Heart left ventricle (tissue), 16 donors: Measurements from ENCODE around the gene DLGAP1. TPM values are rescaled to one million over a fixed set of nuclear protein-coding genes. Genes with fewer than 3 reads are reported as not detected.

Source experiments
- ATAC-seq, 4 donors: fragments of 200-7000 bp; cut with Tn5 transposase; one replicate each; pipeline ENCODE4 v1.9.1; 2020 to 2022; ENCODE audit warnings: moderate library complexity in 4 of 4, mild to moderate bottlenecking in 3 of 4, moderate number of reproducible peaks in 1 of 4
- DNase-seq, 5 donors: peaks; one replicate each; pipeline ENCODE4 v3.0.0-alpha.2; 2020
- H3K27ac ChIP-seq, 12 donors: fragments of 200-600 bp; sonication (generic) in 4 of 12; one replicate each; pipeline versions ENCODE4 v1.5.0 to v1.8.0; 2016 to 2022; ENCODE audit warnings: mild to moderate bottlenecking in 2 of 12
- H3K27me3 ChIP-seq, 9 donors: fragments of 200-600 bp; sonication (generic) in 2 of 9; one replicate each; pipeline versions ENCODE4 v1.5.1 to v1.8.0; 2016 to 2022; ENCODE audit warnings: mild to moderate bottlenecking in 3 of 9
- H3K36me3 ChIP-seq, 9 donors: fragments of 200-600 bp; sonication (generic) in 2 of 9; one replicate each; pipeline versions ENCODE4 v1.5.0 to v1.8.0; 2018 to 2022; ENCODE audit warnings: mild to moderate bottlenecking in 2 of 9
- H3K4me1 ChIP-seq, 12 donors: fragments of 200-600 bp; sonication (generic) in 4 of 12; one replicate each; pipeline versions ENCODE4 v1.5.0 to v1.8.0; 2016 to 2022; ENCODE audit warnings: mild to moderate bottlenecking in 3 of 12
- H3K4me3 ChIP-seq, 12 donors: fragments of 200-600 bp; sonication (generic) in 4 of 12; one replicate each; pipeline versions ENCODE4 v1.5.0 to v1.8.0; 2017 to 2022; ENCODE audit warnings: mild to moderate bottlenecking in 9 of 12, moderate library complexity in 4 of 12
- H3K9me3 ChIP-seq, 12 donors: fragments of 200-600 bp; sonication (generic) in 4 of 12; one replicate each; pipeline versions ENCODE4 v1.5.0 to v1.8.0; 2016 to 2022; ENCODE audit warnings: mild to moderate bottlenecking in 1 of 12
- POLR2A ChIP-seq, 2 donors: fragments of 450-650 bp; IDR thresholded peaks; one replicate each; pipeline ENCODE4 v1.6.1; 2017; ENCODE audit warnings: antibody characterized with exemption in 2 of 2, mild to moderate bottlenecking in 2 of 2, moderate library complexity in 2 of 2
- WGBS, 4 donors: extraction: QIAGEN DNeasy Blood & Tissue Kit in 2 of 4; methylation state at CpG; one replicate each; pipeline versions ENCODE4 v1.1.5 to v1.1.7; 2013 to 2018; 5-methylcytosine and 5-hydroxymethylcytosine counted together
- intact Hi-C, 10 donors: fragments of 100-400 bp; cut with DNase I; formaldehyde crosslinking; loops; one replicate each; pipeline versions ENCODE4 v1.11.1 to v1.14.2; 2022
- polyA plus RNA-seq, 2 donors: library from polyadenylated mRNA; stranded (reverse); fragments of 200-250 nt; gene quantifications; one replicate each; pipeline ENCODE4 v1.2.3, GENCODE V29; 2013
- total RNA-seq, 9 donors: library from RNA; depleted of rRNA in 2 of 9; stranded (reverse); fragments of >200 nt in 2 of 9; fragmentation: NEBNext Ultra II Directional in 3 of 9; extraction: Animal tissue kit (Norgen Biotek cat#: 25700) in 3 of 9; gene quantifications; one replicate each; pipeline versions ENCODE4 v1.1.0 to v1.2.4, GENCODE V29; 2016 to 2023
- TF ChIP-seq, protein P1 (sequence below), 12 donors: fragments of 200-600 bp; sonication (generic) in 4 of 12; IDR thresholded peaks; one replicate each; pipeline versions ENCODE4 v1.5.0 to v1.8.0; 2018 to 2022; ENCODE audit warnings: antibody characterized with exemption in 12 of 12, mild to moderate bottlenecking in 5 of 12
- donor health status: ischemic (EF 13 %, LVEDD 7.1; RV severe dilation, severe dysfunction).
- donor health status: healthy with polysubstance abuse.
- donor health status: DM: no; HTN: yes; CAD: no.
- donor health status: DM: no; HTN: no; CAD: no.
- donor health status: ischemic (EF 25% LVEDD 6.9; RV normal size, moderate dysfunction).
- donor health status: ischemic (EF 25% LVEDD 5.7; RV mildly dilated, moderate dysfunction).
- donor health status: healthy.
- donor health status: DM: yes; HTN: yes; CAD: no.
- donor health status: ischemic (EF 35%, LVEDD 5.7; RV mildly dilated, moderate dysfunction).
- donor health status: nonischemic (EF 11% LVEDD 7.7; RV severe dilation, severe dysfunction).
- donor health status: DM: yes; HTN: yes; CAD: no.
- donor health status: PGD.
- donor health status: ischemic (EF 29% LVEDD 5.4; RV normal size, mild dysfunction).
- donor health status: nonischemic (EF 23%, LVEDD 6.1; RV moderate dilation, normal function).

Gene DLGAP1
- total and polyA plus RNA-seq, 11 donors: 0.10 to 5.5 (median 0.40) TPM; not detected in 1

DNA sequence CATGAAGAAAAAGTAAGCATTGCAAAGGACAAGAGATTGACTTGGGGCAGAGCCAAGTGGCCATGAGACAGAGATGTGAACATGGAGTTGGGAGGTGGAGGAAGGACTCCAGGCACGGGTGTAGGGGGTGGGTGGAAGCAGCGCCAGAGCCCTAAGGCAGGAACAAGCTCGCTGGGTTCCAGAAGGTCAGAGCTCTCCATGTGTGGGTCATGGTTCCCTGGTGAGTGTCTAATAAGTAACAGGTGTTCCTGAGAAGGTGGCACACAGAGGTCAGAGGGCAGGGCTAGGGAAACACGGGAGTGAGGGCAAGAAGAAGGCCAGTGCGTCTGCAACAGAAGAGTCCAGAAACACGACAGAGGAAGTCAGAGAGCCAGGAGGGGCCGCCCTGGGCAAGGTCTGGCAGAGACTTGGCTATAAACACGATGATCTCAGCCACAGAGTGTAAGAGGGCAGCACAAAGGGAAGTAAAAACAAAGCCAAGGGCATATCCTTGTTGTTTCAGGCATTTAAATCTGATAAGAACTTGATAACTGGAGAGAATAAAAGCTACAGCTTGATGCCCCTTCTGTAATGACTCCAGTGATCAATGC, 744.3 kb downstream of the DLGAP1 start:
- Histone ChIP-seq H3K9me3 (no peaks in the 10 kb centered on the region), H3K27ac (no peak overlapping the region), H3K4me1 (peaks cover 0 to 23% (median 0%) of the 10 kb centered on the region in 12 donors), H3K36me3 (no peaks in the 10 kb centered on the region), H3K4me3 (no peak overlapping the region), H3K27me3 (no peaks in the 10 kb centered on the region)
- no peak for TF ChIP-seq POLR2A (IDR thresholded peaks at IDR 0.05)
- TF ChIP-seq, protein P1, sequence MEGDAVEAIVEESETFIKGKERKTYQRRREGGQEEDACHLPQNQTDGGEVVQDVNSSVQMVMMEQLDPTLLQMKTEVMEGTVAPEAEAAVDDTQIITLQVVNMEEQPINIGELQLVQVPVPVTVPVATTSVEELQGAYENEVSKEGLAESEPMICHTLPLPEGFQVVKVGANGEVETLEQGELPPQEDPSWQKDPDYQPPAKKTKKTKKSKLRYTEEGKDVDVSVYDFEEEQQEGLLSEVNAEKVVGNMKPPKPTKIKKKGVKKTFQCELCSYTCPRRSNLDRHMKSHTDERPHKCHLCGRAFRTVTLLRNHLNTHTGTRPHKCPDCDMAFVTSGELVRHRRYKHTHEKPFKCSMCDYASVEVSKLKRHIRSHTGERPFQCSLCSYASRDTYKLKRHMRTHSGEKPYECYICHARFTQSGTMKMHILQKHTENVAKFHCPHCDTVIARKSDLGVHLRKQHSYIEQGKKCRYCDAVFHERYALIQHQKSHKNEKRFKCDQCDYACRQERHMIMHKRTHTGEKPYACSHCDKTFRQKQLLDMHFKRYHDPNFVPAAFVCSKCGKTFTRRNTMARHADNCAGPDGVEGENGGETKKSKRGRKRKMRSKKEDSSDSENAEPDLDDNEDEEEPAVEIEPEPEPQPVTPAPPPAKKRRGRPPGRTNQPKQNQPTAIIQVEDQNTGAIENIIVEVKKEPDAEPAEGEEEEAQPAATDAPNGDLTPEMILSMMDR (IDR thresholded peaks at IDR 0.05): no peak
- WGBS, 4 donors: 35 to 46% (median 45%) methylated on average over 8 of the region's 8 CpGs
- intact Hi-C loops: loop anchor here in 1 of 10 donors (10.0 kb wide), 1 partner anchor 54 kb away; no protein-coding TSS in a partner anchor
- peak; percentile 55 to 88 (median 76) for ATAC-seq
- DNase-seq: peak in 2 of 5 donors; percentile 32 to 62

DNA sequence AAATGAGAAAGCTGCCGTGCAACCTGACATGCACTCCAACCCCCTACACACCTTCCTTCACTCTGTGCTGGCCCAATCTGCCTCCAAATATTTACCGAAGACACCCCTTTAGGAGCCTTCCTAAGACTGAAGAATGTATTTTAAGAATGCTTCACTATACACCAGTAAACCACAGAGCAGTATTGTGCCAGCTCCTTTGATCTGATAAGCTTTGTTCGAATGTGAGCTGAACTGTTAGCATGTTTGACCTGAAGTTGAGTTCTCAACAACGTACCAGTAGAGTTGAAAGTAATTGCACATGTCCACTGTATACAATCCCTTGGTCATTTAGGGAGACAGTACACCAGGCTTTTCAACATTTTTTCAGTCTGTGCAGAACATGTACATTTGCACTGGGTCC, 745.9 kb downstream of the DLGAP1 start:
- intact Hi-C loops: loop anchor here in 5 of 10 donors (10.0 kb wide), 5 partner anchors 66 to 1084 kb away; no protein-coding TSS in a partner anchor
- peaks cover 0 to 32% (median 3%) of the 10 kb centered on the region in 12 donors for H3K4me1 ChIP-seq
- no peak overlapping the region for H3K27ac ChIP-seq
- no peak for TF ChIP-seq POLR2A (IDR thresholded peaks at IDR 0.05)
- TF ChIP-seq, protein P1 (IDR thresholded peaks at IDR 0.05): no peak
- 68 to 82% (median 79%) methylated on average over 4 of the region's 4 CpGs for WGBS, 4 donors
- H3K9me3 ChIP-seq: no peaks in the 10 kb centered on the region
- ATAC-seq (no peak), DNase-seq (no peak)
- no peak overlapping the region for H3K4me3 ChIP-seq
- H3K27me3 ChIP-seq: no peaks in the 10 kb centered on the region
- no peaks in the 10 kb centered on the region for H3K36me3 ChIP-seq

DNA sequence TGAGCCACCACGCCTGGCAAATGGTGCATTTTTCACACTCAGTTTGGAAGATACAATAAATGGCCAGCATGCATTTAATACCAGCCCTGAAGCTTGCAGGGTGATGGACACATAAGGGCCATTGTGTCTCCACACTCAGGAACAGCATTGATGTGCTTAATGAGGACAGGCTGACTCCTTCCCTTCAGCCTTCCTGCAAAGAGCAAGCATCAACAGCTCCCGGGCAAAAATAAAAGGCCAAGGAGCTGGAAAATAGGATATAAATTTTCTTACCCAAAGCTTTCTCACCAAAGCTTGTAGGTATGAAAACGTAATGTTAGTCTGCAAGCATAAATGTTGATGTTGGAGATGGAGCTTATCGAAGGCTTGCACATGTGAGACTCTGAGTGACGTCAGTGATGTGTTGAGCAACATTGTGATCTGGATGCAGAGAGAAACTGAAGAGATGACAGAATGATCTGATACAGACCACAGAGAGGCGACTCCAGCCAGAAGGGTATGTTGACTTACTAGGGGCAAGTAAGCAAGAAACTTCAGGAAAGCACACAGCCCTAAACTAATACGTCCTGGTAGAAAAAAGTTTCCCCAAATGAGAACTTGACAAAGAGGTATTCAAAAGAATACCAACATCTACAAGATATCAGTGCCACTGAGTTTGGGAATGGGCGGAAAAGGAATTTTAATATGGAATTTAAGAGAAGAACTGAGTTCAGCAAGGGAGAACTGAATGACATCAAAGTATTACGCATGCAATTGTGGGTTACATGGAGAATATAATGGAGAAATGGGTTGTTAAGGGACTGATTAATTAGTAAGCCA, 748.6 kb downstream of the DLGAP1 start:
- Histone ChIP-seq H3K27ac (no peak overlapping the region), H3K36me3 (no peaks in the 10 kb centered on the region), H3K9me3 (no peaks in the 10 kb centered on the region), H3K27me3 (no peaks in the 10 kb centered on the region), H3K4me1 (peaks cover 0 to 33% (median 9%) of the 10 kb centered on the region in 12 donors), H3K4me3 (no peak overlapping the region)
- DNase-seq: no peak
- no peak for ATAC-seq
- no peak for TF ChIP-seq POLR2A (IDR thresholded peaks at IDR 0.05)
- TF ChIP-seq, protein P1 (IDR thresholded peaks at IDR 0.05): no peak
- WGBS, 4 donors: 73 to 76% (median 74%) methylated on average over 9 of the region's 9 CpGs
- intact Hi-C loops: loop anchor here in 5 of 10 donors (10.0 kb wide), 5 partner anchors 68 to 1082 kb away; no protein-coding TSS in a partner anchor
